ENCODE measurements around the gene RDH14. TPM values are rescaled to one million over a fixed set of nuclear protein-coding genes. Genes with fewer than 3 reads are reported as not detected.

Gene RDH14
- total RNA-seq, 1 experiment from 2014 or later, result 30.9 TPM

GRCh38 chr2:18557121-18557520 is 3.3 kb downstream of the RDH14 start:
- H3K27ac ChIP-seq (ENCODE audit: low read length), result no peak overlapping the region
- DNase-seq, result no peak
- BruUV-seq (replicated peaks), result no TSS peak
- H3K9me2 ChIP-seq (replicated peaks; ENCODE audit: low read length), result no peaks in the 10 kb centered on the region
- H3K4me1 ChIP-seq (ENCODE audit: insufficient read depth, low read length), result peaks cover 35% of the 10 kb centered on the region
- POLR2A ChIA-PET (ENCODE audit: unreplicated experiment), result no interaction called here
- no peaks in the 10 kb centered on the region for H4K20me1 ChIP-seq (ENCODE audit: low read length)
- TF ChIP-seq EZH2 (IDR thresholded peaks at IDR 0.05; ENCODE audit: low read length, unreplicated experiment), result no peak
- no peak for TF ChIP-seq EZH2phosphoT487 (IDR thresholded peaks at IDR 0.05; ENCODE audit: borderline replicate concordance, low read length)
- no peak for TF ChIP-seq CTCF (conservative IDR thresholded peaks at IDR 0.05; ENCODE audit: low read depth, low read length)
- H2AFZ ChIP-seq (ENCODE audit: low read length), result no peak overlapping the region
- ATAC-seq, result no peak
- H3K9me3 ChIP-seq (ENCODE audit: low read length), result no peaks in the 10 kb centered on the region
- no peak overlapping the region for H3K9ac ChIP-seq (ENCODE audit: low read length)
- H3K4me2 ChIP-seq (ENCODE audit: low read length), result no peak overlapping the region
- H3K4me3 ChIP-seq (ENCODE audit: low read length), result no peak overlapping the region
- CTCF ChIA-PET, result no interaction called here
- H3K27me3 ChIP-seq (ENCODE audit: low read length), result no peaks in the 10 kb centered on the region
- H3K79me2 ChIP-seq (ENCODE audit: low read length), result peaks cover 77% of the 10 kb centered on the region
- intact Hi-C loops (cut with micrococcal nuclease), result loop anchor here (5.0 kb wide), 2 partner anchors 35 to 70 kb away; no protein-coding TSS in a partner anchor
- peaks cover 8% of the 10 kb centered on the region for H3F3A ChIP-seq (ENCODE audit: low read length, unreplicated experiment)
- H3K36me3 ChIP-seq (ENCODE audit: low read depth, low read length), result peaks cover 18% of the 10 kb centered on the region; the same call in 1 of the 2 replicates

- no peaks in the 10 kb centered on the region for H3K27me3 ChIP-seq (ENCODE audit: low read length)
- H3K79me2 ChIP-seq (ENCODE audit: low read length), result peaks cover 40% of the 10 kb centered on the region
- H3K9ac ChIP-seq (ENCODE audit: low read length), result peak overlapping the region; percentile 15; the same call in 1 of the 2 replicates
- H3K9me3 ChIP-seq (ENCODE audit: low read length), result no peaks in the 10 kb centered on the region
- ATAC-seq (peak; percentile 29), DNase-seq (peak; percentile 43)
- intact Hi-C loops (cut with micrococcal nuclease), result no loop called here
- peaks cover 41% of the 10 kb centered on the region for H3K4me1 ChIP-seq (ENCODE audit: insufficient read depth, low read length)
- POLR2A ChIA-PET (ENCODE audit: unreplicated experiment), result interaction anchor here (0.6 to 0.7 kb wide), 3 partner anchors 9 to 262 kb away, joined by 3 to 5 read pairs (median 3); no protein-coding TSS in a partner anchor
- peak overlapping the region; percentile 69 for H3K4me2 ChIP-seq (ENCODE audit: low read length)
- H3K4me3 ChIP-seq (ENCODE audit: low read length), result no peak overlapping the region
- H3K36me3 ChIP-seq (ENCODE audit: low read depth, low read length), result peaks cover 18% of the 10 kb centered on the region; the same call in 1 of the 2 replicates
- no peaks in the 10 kb centered on the region for H3K9me2 ChIP-seq (replicated peaks; ENCODE audit: low read length)
- peak overlapping the region; percentile 94 for H3K27ac ChIP-seq (ENCODE audit: low read length)
- no TSS peak for BruUV-seq (replicated peaks)
- 0 out of 2 replicates have a peak overlapping the region, but pooled peaks have one; percentile 15 for H2AFZ ChIP-seq (ENCODE audit: low read length)
- H3F3A ChIP-seq (ENCODE audit: low read length, unreplicated experiment), result peaks cover 18% of the 10 kb centered on the region
- no peaks in the 10 kb centered on the region for H4K20me1 ChIP-seq (ENCODE audit: low read length)
- TF ChIP-seq CTCF (conservative IDR thresholded peaks at IDR 0.05; ENCODE audit: low read depth, low read length) (no peak), EZH2 (IDR thresholded peaks at IDR 0.05; ENCODE audit: low read length, unreplicated experiment) (no peak), EZH2phosphoT487 (IDR thresholded peaks at IDR 0.05; ENCODE audit: borderline replicate concordance, low read length) (no peak)
- CTCF ChIA-PET, result interaction anchor here (0.5 kb wide), 1 partner anchor 32 kb away, joined by 3 read pairs; no protein-coding TSS in a partner anchor
Observed at GRCh38 chr2:18552351-18553077, 7.9 kb downstream of the RDH14 start.

- no peaks in the 10 kb centered on the region for H4K20me1 ChIP-seq (ENCODE audit: low read length)
- TF ChIP-seq CTCF (conservative IDR thresholded peaks at IDR 0.05; ENCODE audit: low read depth, low read length) (no peak), EZH2phosphoT487 (IDR thresholded peaks at IDR 0.05; ENCODE audit: borderline replicate concordance, low read length) (no peak), EZH2 (IDR thresholded peaks at IDR 0.05; ENCODE audit: low read length, unreplicated experiment) (no peak)
- no peaks in the 10 kb centered on the region for H3K9me3 ChIP-seq (ENCODE audit: low read length)
- H3K27me3 ChIP-seq (ENCODE audit: low read length), result no peaks in the 10 kb centered on the region
- H3K4me1 ChIP-seq (ENCODE audit: insufficient read depth, low read length), result peaks cover 42% of the 10 kb centered on the region
- H3K4me3 ChIP-seq (ENCODE audit: low read length), result peak overlapping the region; percentile 23; the same call in 1 of the 2 replicates
- H3K36me3 ChIP-seq (ENCODE audit: low read depth, low read length), result peaks cover 18% of the 10 kb centered on the region; the same call in 1 of the 2 replicates
- peak overlapping the region; percentile 60 for H3K9ac ChIP-seq (ENCODE audit: low read length)
- no peak for DNase-seq
- peak overlapping the region; percentile 69 for H3K4me2 ChIP-seq (ENCODE audit: low read length)
- POLR2A ChIA-PET (ENCODE audit: unreplicated experiment), result no interaction called here
- H3F3A ChIP-seq (ENCODE audit: low read length, unreplicated experiment), result peaks cover 18% of the 10 kb centered on the region
- no peak overlapping the region for H2AFZ ChIP-seq (ENCODE audit: low read length)
- peak overlapping the region; percentile 94 for H3K27ac ChIP-seq (ENCODE audit: low read length)
- intact Hi-C loops (cut with micrococcal nuclease), result loop anchor here (1.0 kb wide), 1 partner anchor 9 kb away; the partner anchor contains the start of gene RDH14
- H3K9me2 ChIP-seq (replicated peaks; ENCODE audit: low read length), result no peaks in the 10 kb centered on the region
- H3K79me2 ChIP-seq (ENCODE audit: low read length), result peaks cover 31% of the 10 kb centered on the region
- ATAC-seq, result no peak; the same call in 1 of the 2 replicates
- BruUV-seq (replicated peaks), result TSS peak; percentile 81
- CTCF ChIA-PET, result no interaction called here
Observed at GRCh38 chr2:18551623-18552022, 8.8 kb downstream of the RDH14 start.

Measured in PC-3 (cell line).